Astrocyte (in vitro differentiated cells and primary cell): Measurements from ENCODE around the gene PIM3. TPM values are rescaled to one million over a fixed set of nuclear protein-coding genes. Genes with fewer than 3 reads are reported as not detected.

Experiments used
- DNase-seq: peaks from one replicate; pipeline ENCODE4 v3.0.0-alpha.2; 2010; ENCODE audit warnings: low read depth
- FAIRE-seq: peaks from 2 replicates; lab custom pipeline; 2011; peaks lifted over from hg19 to GRCh38; lab: Jason Lieb, UNC
- H2AFZ ChIP-seq: 2 replicates; pipeline ENCODE4 v1.6.0; 2012; ENCODE audit warnings: low read depth, low read length, inconsistent platforms
- H3K27ac ChIP-seq: 2 replicates; pipeline ENCODE4 v1.5.1; 2011; ENCODE audit warnings: low read depth, low read length, inconsistent platforms
- H3K27me3 ChIP-seq: 2 replicates; pipeline ENCODE4 v1.6.0; 2011; ENCODE audit warnings: low read length, inconsistent platforms; ENCODE audit not compliant: insufficient read depth
- H3K36me3 ChIP-seq: 2 replicates; pipeline ENCODE4 v1.5.1; 2011; ENCODE audit warnings: low read length, inconsistent platforms; ENCODE audit not compliant: insufficient read depth
- H3K4me1 ChIP-seq: 2 replicates; pipeline ENCODE4 v1.5.1; 2011; ENCODE audit warnings: low read length, inconsistent platforms; ENCODE audit not compliant: insufficient read depth
- H3K4me2 ChIP-seq: 2 replicates; pipeline ENCODE4 v1.6.0; 2012; ENCODE audit warnings: low read length, inconsistent platforms
- H3K4me3 ChIP-seq: 2 replicates; pipeline ENCODE4 v1.5.1; 2011; ENCODE audit warnings: low read depth, mild to moderate bottlenecking, low read length, inconsistent platforms; ENCODE audit not compliant: insufficient read depth
- H3K79me2 ChIP-seq: 2 replicates; pipeline ENCODE4 v1.6.0; 2012; ENCODE audit warnings: mild to moderate bottlenecking, low read length, inconsistent platforms; ENCODE audit not compliant: insufficient read depth
- H3K9ac ChIP-seq: 2 replicates; pipeline ENCODE4 v1.6.0; 2012; ENCODE audit warnings: mild to moderate bottlenecking, low read length, inconsistent platforms
- H3K9me3 ChIP-seq: 2 replicates; pipeline ENCODE4 v1.5.1; 2012; ENCODE audit warnings: low read depth, mild to moderate bottlenecking, low read length, inconsistent platforms; ENCODE audit not compliant: insufficient read depth
- H4K20me1 ChIP-seq: 2 replicates; pipeline ENCODE4 v1.6.0; 2012; ENCODE audit warnings: low read length, inconsistent platforms; ENCODE audit not compliant: insufficient read depth
- H3K27ac Mint-ChIP-seq: one replicate; pipeline ENCODE4 v1.8.0; 2021; ENCODE audit warnings: mild to moderate bottlenecking, mixed read lengths; ENCODE audit not compliant: unreplicated experiment
- H3K27me3 Mint-ChIP-seq: one replicate; pipeline ENCODE4 v1.8.0; 2021; ENCODE audit warnings: low read depth, mixed read lengths; ENCODE audit not compliant: unreplicated experiment
- H3K36me3 Mint-ChIP-seq: one replicate; pipeline ENCODE4 v1.8.0; 2021; ENCODE audit warnings: low read depth, mixed read lengths; ENCODE audit not compliant: unreplicated experiment
- H3K4me1 Mint-ChIP-seq: one replicate; pipeline ENCODE4 v1.8.0; 2021; ENCODE audit warnings: low read depth, mixed read lengths; ENCODE audit not compliant: unreplicated experiment
- H3K4me3 Mint-ChIP-seq: one replicate; pipeline ENCODE4 v1.8.0; 2021; ENCODE audit warnings: mild to moderate bottlenecking, moderate library complexity, mixed read lengths; ENCODE audit not compliant: unreplicated experiment
- H3K9me3 Mint-ChIP-seq: one replicate; pipeline ENCODE4 v1.8.0; 2021; ENCODE audit warnings: mild to moderate bottlenecking, mixed read lengths; ENCODE audit not compliant: unreplicated experiment
- CTCF ChIP-seq: IDR thresholded peaks from 2 replicates; pipeline ENCODE4 v1.5.1; 2011; ENCODE audit warnings: low read depth, mild to moderate bottlenecking, inconsistent platforms, low read length, moderate library complexity; ENCODE audit not compliant: insufficient read depth
- EZH2 ChIP-seq: IDR thresholded peaks from 2 replicates; pipeline ENCODE4 v1.6.1; 2012; ENCODE audit warnings: mild to moderate bottlenecking, low read length, inconsistent platforms; ENCODE audit not compliant: insufficient read depth
- total RNA-seq: library from RNA; stranded (reverse); gene quantifications from 2 replicates; pipeline ENCODE4 v1.2.1, GENCODE V29; 2021

Gene PIM3
- total RNA-seq, 1 donor from 2014 or later = 15.5 TPM

- Mint-ChIP-seq H3K27me3 (peaks cover 2% of the 10 kb centered on the region), H3K4me3 (no peak overlapping the region), H3K27ac (no peak overlapping the region), H3K36me3 (peaks cover 7% of the 10 kb centered on the region), H3K4me1 (peaks cover 8% of the 10 kb centered on the region), H3K9me3 (peaks cover 2% of the 10 kb centered on the region)
- H3K9ac ChIP-seq = no peak overlapping the region
- H3K4me1 ChIP-seq = peaks cover 30% of the 10 kb centered on the region
- no peak overlapping the region for H3K4me3 ChIP-seq
- no peak overlapping the region for H3K4me2 ChIP-seq
- DNase-seq (no peak), FAIRE-seq (no peak)
- no peak overlapping the region for H2AFZ ChIP-seq
- H3K27ac ChIP-seq = no peak overlapping the region
- peaks cover 47% of the 10 kb centered on the region for H4K20me1 ChIP-seq
- no peak for TF ChIP-seq EZH2
- TF ChIP-seq CTCF = no peak
- H3K79me2 ChIP-seq = peaks cover 21% of the 10 kb centered on the region
- no peaks in the 10 kb centered on the region for H3K27me3 ChIP-seq
- no peaks in the 10 kb centered on the region for H3K9me3 ChIP-seq
- peaks cover 2% of the 10 kb centered on the region for H3K36me3 ChIP-seq
Measured at GRCh38 chr22:49967706-49968208, 7.2 kb downstream of the PIM3 start.

- Histone ChIP-seq H3K4me2 (no peak overlapping the region), H3K4me1 (peaks cover 24% of the 10 kb centered on the region), H3K27ac (no peak overlapping the region), H3K79me2 (peaks cover 15% of the 10 kb centered on the region), H3K4me3 (no peak overlapping the region), H4K20me1 (peaks cover 41% of the 10 kb centered on the region), H3K9ac (no peak overlapping the region), H3K27me3 (no peaks in the 10 kb centered on the region), H2AFZ (no peak overlapping the region), H3K36me3 (no peaks in the 10 kb centered on the region), H3K9me3 (no peaks in the 10 kb centered on the region)
- FAIRE-seq (no peak), DNase-seq (no peak)
- TF ChIP-seq CTCF (no peak), EZH2 (no peak)
- Mint-ChIP-seq H3K36me3 (peaks cover 7% of the 10 kb centered on the region), H3K4me3 (no peak overlapping the region), H3K27me3 (peaks cover 2% of the 10 kb centered on the region), H3K9me3 (peaks cover 2% of the 10 kb centered on the region), H3K4me1 (peaks cover 8% of the 10 kb centered on the region), H3K27ac (no peak overlapping the region)
Measured at GRCh38 chr22:49968313-49968830, 7.8 kb downstream of the PIM3 start.
